Chondrocyte (in vitro differentiated cells): ENCODE results near the gene TOP1. TPM values are rescaled to one million over a fixed set of nuclear protein-coding genes. Genes with fewer than 3 reads are reported as not detected.

Experiments used
- DNase-seq: peaks from one replicate; pipeline ENCODE4 v3.0.0; 2021; ENCODE audit warnings: mixed read lengths, low spot score
- H3K27ac Mint-ChIP-seq: one replicate; pipeline ENCODE4 v1.8.0; 2021; ENCODE audit warnings: mild to moderate bottlenecking, moderate library complexity, mixed read lengths; ENCODE audit not compliant: unreplicated experiment
- H3K27me3 Mint-ChIP-seq: 2 replicates; pipeline ENCODE4 v1.8.0; 2021; ENCODE audit warnings: low read depth, mixed read lengths
- H3K36me3 Mint-ChIP-seq: 2 replicates; pipeline ENCODE4 v1.8.0; 2021; ENCODE audit warnings: low read depth, mixed read lengths
- H3K4me1 Mint-ChIP-seq: 2 replicates; pipeline ENCODE4 v1.8.0; 2021; ENCODE audit warnings: low read depth, mild to moderate bottlenecking, mixed read lengths
- H3K4me3 Mint-ChIP-seq: one replicate; pipeline ENCODE4 v1.8.0; 2021; ENCODE audit warnings: mild to moderate bottlenecking, moderate library complexity, mixed read lengths; ENCODE audit not compliant: unreplicated experiment
- H3K9me3 Mint-ChIP-seq: 2 replicates; pipeline ENCODE4 v1.8.0; 2021; ENCODE audit warnings: low read depth, mixed read lengths
- total RNA-seq: library from RNA; stranded (reverse); gene quantifications from 3 replicates; pipeline ENCODE4 v1.2.1, GENCODE V29; 2021
- TF ChIP-seq, protein P1 (sequence below): fragments of 200-600 bp; sonication (generic); IDR thresholded peaks from 2 replicates; pipeline ENCODE4 v1.5.0; 2021; ENCODE audit warnings: antibody characterized with exemption, mild to moderate bottlenecking, moderate library complexity

TOP1 gene
- total RNA-seq, 1 donor from 2014 or later: 39.0 TPM

- TF ChIP-seq, protein P1, sequence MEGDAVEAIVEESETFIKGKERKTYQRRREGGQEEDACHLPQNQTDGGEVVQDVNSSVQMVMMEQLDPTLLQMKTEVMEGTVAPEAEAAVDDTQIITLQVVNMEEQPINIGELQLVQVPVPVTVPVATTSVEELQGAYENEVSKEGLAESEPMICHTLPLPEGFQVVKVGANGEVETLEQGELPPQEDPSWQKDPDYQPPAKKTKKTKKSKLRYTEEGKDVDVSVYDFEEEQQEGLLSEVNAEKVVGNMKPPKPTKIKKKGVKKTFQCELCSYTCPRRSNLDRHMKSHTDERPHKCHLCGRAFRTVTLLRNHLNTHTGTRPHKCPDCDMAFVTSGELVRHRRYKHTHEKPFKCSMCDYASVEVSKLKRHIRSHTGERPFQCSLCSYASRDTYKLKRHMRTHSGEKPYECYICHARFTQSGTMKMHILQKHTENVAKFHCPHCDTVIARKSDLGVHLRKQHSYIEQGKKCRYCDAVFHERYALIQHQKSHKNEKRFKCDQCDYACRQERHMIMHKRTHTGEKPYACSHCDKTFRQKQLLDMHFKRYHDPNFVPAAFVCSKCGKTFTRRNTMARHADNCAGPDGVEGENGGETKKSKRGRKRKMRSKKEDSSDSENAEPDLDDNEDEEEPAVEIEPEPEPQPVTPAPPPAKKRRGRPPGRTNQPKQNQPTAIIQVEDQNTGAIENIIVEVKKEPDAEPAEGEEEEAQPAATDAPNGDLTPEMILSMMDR: no peak
- no peaks in the 10 kb centered on the region for H3K9me3 Mint-ChIP-seq
- H3K36me3 Mint-ChIP-seq: no peaks in the 10 kb centered on the region
- no peak overlapping the region for H3K4me3 Mint-ChIP-seq
- H3K27ac Mint-ChIP-seq: no peak overlapping the region
- H3K4me1 Mint-ChIP-seq: peaks cover 60% of the 10 kb centered on the region
- no peak for DNase-seq
- H3K27me3 Mint-ChIP-seq: no peaks in the 10 kb centered on the region
Observed at GRCh38 chr20:41037179-41037578, 8.6 kb downstream of the TOP1 start.

GRCh38 chr20:41038149-41038877 is 9.7 kb downstream of the TOP1 start:
- H3K36me3 Mint-ChIP-seq: no peaks in the 10 kb centered on the region
- TF ChIP-seq, protein P1: no peak
- no peak overlapping the region for H3K27ac Mint-ChIP-seq
- no peaks in the 10 kb centered on the region for H3K27me3 Mint-ChIP-seq
- no peaks in the 10 kb centered on the region for H3K9me3 Mint-ChIP-seq
- H3K4me1 Mint-ChIP-seq: peaks cover 48% of the 10 kb centered on the region
- DNase-seq: no peak
- H3K4me3 Mint-ChIP-seq: no peak overlapping the region

DNA sequence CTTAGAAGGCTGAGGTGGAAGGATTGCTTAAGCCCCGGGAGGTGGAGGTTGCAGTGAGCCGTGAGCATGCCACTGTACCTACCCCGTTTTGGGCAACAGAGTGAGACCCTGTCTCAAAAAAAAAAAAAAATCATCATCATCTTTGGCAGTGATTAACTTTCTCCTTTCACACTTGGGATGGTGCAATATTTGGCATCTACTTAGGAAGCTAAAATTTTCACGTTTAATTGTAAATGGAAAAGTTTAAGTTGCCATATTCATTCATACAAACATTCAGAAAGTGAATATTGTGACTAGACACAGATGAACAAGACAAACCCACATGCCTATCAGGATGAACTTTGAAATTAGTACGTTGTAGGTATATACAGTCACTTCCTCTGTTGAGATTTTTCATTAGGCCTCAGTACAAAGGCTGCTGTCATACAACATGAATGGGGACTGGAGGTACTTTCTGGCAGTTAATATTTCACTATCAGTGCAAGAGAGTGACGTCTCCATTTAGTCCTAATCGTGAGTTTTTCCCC is 10.3 kb downstream of the TOP1 start:
- Mint-ChIP-seq H3K27ac (no peak overlapping the region), H3K4me3 (no peak overlapping the region), H3K36me3 (no peaks in the 10 kb centered on the region), H3K4me1 (peaks cover 45% of the 10 kb centered on the region), H3K27me3 (no peaks in the 10 kb centered on the region), H3K9me3 (no peaks in the 10 kb centered on the region)
- DNase-seq: no peak
- TF ChIP-seq, protein P1: no peak

DNA sequence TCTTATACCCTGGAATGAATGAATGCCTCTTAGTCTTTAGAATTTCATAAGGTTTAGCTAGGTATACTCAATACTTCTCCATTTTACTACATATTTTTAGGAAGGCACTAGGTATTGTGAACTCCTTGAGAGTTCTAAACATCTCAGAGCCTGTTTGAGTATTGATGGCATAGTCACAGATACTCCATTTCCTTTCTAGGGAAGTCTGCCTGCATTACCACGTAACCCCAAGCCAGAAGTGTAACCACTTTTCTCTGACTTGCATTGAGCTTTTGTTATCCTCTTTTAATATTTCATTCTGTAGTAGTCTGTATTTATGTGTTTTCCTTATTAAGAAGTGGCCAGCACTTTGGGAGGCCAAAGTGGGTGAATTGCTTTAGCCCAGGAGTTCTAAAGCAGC is 12.2 kb downstream of the TOP1 start:
- DNase-seq: no peak
- H3K27ac Mint-ChIP-seq: no peak overlapping the region
- TF ChIP-seq, protein P1: no peak
- H3K27me3 Mint-ChIP-seq: no peaks in the 10 kb centered on the region
- H3K4me3 Mint-ChIP-seq: no peak overlapping the region
- H3K4me1 Mint-ChIP-seq: peaks cover 36% of the 10 kb centered on the region
- no peaks in the 10 kb centered on the region for H3K9me3 Mint-ChIP-seq
- no peaks in the 10 kb centered on the region for H3K36me3 Mint-ChIP-seq

DNA sequence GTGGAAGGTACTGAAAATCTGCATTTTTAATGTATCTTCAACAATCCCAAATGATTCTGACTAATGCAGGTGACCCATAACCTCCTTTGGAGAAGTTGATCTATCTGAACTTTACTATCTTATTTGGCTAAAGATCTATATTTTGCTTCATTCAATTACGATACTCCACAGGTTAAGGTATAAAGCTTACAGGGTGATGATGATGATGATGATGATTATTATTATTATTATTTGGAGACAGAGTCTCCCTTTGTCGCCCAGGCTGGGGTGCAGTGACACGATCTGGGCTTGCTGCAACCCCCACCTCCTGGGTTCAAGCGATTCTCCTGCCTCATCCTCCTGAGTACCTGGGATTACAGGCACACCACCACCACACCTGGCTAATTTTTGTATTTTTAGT is 13.1 kb downstream of the TOP1 start:
- Mint-ChIP-seq H3K27me3 (no peaks in the 10 kb centered on the region), H3K4me3 (no peak overlapping the region), H3K36me3 (no peaks in the 10 kb centered on the region), H3K4me1 (peaks cover 36% of the 10 kb centered on the region), H3K27ac (no peak overlapping the region), H3K9me3 (no peaks in the 10 kb centered on the region)
- DNase-seq: no peak
- TF ChIP-seq, protein P1: no peak
